DMS79 (cell line): ENCODE measurements around the gene INTS11.

Source experiments
- DNase-seq: peaks from one replicate; lab custom pipeline; 2025; lab: John Stamatoyannopoulos, UW

Gene INTS11

GRCh38 chr1:1285102-1285571 is 39.3 kb downstream of the INTS11 start:
- no peak for DNase-seq

DNA sequence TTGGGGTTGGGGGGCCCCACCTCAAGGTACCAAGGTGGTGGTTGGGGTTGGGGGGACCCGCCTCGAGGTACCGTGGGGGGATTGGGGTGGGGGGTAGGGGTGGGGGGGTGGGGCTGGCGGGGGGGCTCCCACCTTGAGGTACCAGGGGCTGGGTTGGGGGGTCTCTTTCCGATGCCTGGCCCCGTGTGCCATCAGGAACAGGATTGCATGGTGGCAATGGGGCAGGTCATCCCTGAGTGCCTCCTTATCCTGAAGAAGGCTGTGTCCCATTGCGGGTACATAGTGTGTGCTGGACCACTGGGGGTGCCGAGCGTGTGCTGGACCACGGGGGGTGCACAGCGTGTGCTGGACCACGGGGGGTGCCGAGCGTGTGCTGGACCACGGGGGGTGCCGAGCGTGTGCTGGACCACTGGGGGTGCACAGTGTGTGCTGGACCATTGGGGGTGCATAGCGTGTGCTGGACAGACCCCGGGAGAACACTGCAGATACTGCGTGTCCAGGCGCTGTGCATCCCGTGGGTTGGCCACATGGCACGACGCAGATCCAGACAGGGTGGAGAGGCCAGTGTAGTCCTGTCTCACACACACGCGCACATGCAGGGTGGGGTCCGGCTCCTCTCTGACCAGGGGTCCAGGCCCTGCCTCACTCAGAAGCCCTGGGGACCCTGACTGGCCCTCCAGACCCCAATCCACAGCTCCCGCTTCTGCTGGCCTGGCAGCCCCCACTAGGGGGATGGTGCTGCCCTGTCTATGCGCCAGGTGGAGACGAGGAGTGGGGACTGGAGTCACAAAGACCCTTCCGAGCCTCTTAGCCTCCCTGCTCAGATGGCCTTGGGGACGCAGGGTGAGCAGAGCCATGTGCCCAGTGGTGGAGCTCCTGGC is 40.0 kb downstream of the INTS11 start:
- DNase-seq, result no peak

GRCh38 chr1:1283821-1284220 is 40.6 kb downstream of the INTS11 start:
- no peak for DNase-seq

DNA sequence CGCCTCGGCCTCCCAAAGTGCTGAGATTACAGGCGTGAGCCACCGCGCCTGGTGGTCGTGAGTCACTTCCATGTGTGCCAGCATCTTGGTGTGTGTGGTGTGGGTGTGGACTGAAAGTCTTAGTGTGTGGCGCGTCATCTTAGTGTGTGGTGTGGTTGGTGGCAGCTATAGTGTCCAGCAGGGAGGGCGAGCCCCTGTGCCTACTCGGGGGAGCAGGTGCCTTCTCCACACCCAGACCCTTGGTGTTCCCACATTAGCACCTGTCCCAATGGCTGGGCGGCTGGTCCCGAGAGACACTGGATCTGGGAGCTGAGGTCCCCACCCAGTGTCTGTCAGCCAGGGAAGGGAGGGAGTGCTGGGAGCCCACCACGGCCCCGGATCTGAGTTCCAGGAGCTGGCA is 41.5 kb downstream of the INTS11 start:
- DNase-seq, result no peak

DNA sequence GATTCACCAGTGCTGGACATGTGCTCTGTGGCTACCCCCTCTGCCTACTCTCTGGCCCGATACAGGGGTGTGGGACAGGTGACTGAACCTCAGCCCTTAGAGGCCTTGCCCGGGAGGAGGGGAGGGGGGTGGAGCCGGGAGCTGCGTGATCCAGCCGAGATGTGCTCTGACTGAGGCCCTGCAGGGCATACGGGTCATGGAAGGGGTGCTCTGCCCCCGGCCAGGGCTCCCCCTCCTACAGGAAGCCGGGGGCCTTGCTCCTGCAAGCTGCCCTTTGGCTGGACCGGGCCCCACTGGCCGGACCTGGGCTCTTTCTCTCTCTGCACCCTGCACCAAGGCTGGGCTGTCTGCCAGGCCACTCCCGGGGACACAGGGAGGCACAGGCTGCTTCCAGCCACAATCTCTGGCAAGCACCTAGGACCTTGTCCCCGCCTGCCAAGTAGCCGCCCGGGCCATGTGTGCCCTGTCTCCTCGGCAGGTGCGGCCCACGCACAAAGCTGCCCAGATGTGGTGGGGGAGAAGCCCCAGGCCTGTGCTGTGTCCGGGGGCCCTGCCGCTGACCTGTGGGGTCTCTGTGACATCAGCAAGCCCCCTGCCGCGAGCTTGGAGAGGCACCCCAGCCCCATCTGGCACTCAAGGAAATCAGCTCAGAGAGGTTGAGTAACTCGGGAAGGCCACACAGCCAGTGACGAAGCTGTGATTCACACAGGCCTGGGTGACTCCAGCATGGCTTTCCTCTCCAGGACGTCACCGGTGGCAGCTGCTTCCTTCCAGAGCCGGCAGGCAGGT is 42.7 kb downstream of the INTS11 start:
- DNase-seq, result peak; percentile 2

- DNase-seq, result no peak
These were observed 43.5 kb downstream of the INTS11 start for GRCh38 chr1:1280782-1281481.

- no peak for DNase-seq
These were observed 45.4 kb downstream of the INTS11 start for GRCh38 chr1:1279028-1279427.

DNA sequence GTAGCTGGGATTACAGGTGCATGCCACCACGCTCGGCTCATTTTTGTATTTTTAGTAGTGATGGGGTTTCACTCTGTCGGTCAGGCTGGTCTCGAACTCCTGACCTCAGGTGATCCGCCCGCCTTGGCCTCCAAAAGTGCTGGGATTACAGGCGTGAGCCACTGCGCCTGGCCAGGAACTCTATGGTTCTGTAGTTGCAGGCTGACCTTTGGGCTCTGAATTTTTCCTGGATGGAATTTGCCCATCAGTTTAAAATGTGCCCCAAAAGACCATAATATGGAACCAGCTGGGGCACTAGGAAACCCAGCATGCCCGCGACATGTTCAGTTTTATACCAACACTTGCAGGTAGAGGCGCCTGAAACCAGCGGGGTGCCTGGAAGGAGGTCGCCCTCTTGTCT is 45.8 kb downstream of the INTS11 start:
- no peak for DNase-seq

DNA sequence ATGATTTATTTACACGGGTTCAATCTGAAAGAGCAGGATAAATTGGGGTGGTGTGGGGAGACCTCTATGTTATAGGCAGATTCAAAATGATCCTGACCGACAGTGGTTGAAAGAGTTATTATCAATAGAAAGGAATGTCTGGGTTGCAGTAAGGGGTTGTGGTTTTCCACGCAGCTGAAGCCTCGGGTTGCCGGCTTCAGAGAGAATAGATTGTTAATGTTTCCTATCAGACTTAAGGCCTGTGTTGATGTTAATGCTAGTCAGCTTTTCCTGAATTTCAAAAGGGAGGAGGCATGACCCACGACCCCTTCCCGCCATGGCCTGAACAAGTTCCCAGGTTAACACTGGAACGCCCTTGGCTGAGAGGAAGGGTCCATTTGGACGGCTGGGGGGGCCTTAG is 48.6 kb downstream of the INTS11 start:
- no peak for DNase-seq

DNA sequence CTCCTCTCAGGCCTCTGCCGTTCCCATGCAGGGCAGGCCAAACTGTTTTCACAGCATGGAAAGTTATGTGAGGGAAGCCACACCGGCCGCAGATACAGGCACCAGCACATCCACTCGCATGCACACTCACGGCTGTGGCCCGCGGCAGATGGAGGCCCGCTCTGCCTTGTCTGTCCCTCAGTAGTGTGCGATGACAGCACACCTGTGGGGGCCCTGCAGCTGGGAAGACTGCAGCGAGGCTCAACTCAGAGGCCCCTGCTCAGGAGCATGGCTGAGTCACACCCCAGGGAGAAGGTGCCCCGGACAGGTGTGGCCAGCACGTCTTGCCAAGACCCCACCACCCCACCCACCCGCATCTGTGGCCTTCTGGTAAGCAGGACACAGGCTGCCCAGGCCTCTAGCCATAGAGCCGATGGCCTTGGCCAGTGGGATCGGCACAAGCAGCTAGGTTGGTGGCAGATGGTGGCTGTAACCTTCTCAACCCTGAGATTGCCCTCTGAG is 49.5 kb downstream of the INTS11 start:
- no peak for DNase-seq

GRCh38 chr1:1274299-1274930 is 50.0 kb downstream of the INTS11 start:
- DNase-seq, result no peak

GRCh38 chr1:1273512-1274298 is 50.8 kb downstream of the INTS11 start, which contains the start of gene UBE2J2:
Gene UBE2J2 (minus strand): TSS chr1:1273854. CDS start chr1:1267992, 5,862 bp downstream.
- peak; percentile 67 for DNase-seq

DNA sequence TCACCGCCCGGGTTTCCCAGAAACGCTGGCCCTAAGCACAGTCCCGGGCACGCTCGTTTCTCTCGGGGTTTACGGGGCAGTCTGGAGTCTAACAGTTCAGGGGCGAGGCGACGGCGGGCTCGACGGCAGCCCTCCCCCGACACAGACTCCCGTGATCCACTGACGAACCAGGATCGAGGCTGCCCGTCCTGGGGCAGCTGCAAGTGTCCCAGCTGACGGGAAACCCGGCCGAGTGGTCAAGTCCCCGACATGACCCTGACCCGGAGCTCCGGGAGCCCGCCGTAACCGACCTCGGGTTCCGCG is 51.3 kb downstream of the INTS11 start:
- no peak for DNase-seq

DNA sequence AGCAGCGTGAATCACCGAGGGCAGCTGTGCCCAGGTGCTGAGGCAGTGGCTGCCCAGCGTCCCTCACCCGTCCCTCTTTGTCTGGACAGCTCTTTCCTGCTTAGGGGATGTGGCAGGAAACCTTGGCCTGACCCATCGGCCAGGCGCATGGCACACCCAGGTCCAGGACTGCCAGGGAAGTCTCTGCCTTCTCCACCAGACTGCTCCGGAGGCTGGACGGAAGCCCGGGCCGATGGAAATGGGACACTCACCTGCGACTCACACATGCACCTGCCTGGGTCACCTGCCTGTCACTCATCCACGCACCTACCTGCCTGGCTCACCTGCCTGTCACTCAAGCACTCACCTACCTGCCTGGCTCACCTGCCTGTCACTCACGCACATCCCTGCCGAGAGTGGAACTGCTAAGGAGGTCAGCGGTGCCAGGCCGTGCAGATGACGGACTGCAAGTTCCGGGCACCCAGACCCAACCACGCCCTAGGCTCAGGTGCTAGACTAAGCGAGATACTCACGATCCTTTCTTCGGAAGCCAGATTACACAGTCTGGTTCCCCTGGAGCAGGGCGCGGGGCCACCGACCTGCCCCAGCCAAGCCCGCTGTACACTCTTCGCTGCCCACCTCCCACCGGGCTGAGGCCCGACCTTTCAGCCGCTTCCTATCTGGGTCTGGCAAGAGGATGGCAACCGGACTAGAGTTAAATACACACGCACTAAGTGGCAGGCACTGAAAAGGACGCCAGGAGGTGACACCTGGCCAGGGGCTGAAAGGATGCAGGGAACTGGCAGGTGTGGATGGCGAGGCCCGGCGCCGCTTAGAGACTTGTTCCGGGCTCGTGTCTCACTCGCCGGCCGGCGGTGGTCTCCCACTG is 51.9 kb downstream of the INTS11 start:
- DNase-seq, result peak; percentile 12

DNA sequence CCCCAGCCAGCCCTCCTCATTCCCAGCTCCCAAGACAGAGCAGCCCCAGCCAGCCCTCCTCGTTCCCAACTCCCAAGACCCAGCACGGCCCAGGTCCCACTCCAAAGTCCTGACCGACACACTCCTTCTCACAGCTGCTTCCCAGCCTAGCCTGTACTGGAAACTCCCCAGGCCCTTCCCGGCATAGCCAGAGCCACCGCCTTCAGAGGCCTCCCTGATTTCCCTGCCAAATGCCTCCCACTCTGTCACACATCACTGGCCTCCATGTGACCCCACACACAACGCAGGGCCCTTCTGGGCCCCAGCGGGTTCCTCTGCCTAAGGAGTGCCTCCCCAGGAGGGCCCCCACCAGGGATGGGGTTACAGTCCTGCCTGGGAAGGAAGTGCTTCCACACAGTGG is 53.6 kb downstream of the INTS11 start:
- DNase-seq, result no peak

DNA sequence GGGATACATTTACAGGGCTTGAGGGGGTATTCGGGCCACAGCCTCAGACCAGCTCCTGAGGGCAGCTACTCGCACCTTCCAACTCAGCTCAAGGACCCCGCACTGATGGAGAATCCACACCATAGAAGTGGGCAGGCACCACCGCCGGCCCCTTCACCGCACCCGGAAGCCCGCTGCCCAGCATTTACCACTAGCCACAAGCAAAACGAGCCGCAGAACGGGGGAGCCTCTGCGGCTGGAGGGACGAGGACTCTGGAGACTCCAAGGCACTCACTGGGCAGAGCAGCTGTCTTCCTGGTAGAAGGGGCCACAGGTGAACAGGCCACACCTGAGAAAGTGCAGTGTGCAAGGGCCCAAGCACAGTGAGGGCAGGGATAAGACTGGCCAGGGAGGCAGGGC is 56.2 kb downstream of the INTS11 start:
- DNase-seq, result no peak

DNA sequence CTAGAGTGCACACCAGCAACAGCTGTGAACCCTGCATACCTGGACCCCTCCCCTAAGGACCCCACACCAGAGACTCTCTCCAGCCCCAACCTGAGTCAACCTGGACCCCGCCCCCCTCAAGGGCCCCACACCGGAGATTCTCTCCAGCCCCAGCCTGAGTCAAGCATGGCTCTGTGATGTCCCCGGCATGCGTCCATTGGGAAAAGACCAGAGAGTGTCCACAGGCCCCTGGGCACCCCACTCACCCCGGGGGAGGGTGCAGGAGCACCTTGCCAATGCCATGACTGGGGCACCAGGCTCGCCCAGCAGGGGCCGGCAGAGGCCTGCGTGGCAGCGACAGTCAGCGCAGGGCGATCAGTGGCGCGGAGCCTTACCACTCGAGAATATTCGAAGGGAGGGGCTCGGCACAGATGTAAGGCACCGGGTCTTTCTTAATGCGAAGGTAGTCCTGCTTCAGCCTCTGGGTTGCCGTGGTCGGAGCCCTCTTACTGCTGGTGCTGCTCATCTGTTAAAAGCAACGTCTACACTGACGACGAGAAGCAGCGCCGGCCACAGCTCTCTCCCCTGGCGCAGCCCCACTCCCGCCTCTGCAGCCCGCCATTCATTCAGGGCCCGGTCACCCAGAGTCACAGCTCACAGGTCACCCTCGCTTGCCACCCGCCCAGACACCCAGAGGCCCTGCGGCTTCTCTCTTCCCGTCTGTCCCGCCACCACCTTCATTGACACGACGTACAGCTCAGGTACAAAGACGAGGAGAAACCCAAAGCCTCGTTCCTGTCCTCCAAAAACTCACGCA is 56.8 kb downstream of the INTS11 start:
- DNase-seq, result no peak

- no peak for DNase-seq
These were observed 59.6 kb downstream of the INTS11 start for GRCh38 chr1:1264868-1265272.

DNA sequence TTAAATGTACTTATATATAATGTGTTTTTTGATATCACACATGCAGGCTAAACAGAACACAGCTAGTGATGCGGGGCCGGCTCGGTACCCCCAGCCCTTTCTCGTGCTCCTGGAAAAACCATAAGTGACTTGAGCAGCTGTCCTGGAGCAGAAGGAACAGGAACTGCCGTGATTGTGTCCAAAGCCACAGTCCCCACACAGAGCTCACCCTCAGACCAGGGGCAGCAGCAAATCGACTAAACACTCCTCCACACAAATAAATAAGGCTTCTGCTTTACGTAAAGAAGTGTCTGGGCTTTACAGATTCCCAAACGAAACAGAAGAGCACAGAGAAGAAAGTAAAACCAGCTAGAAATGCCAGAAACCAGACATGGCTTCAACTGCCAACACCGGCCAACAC is 60.4 kb downstream of the INTS11 start:
- DNase-seq, result no peak
